Breast epithelium (tissue), 4 donors: ENCODE data around the gene PLCG1. TPM values are rescaled to one million over a fixed set of nuclear protein-coding genes. Genes with fewer than 3 reads are reported as not detected.

ENCODE experiments used
- DNase-seq, 2 donors: peaks; one replicate each; pipeline ENCODE4 v3.0.0-alpha.2; 2019; ENCODE audit warnings: low spot score in 2 of 2
- H3K27ac ChIP-seq, 2 donors: fragments of 200-600 bp; sonication (generic) in 1 of 2; one replicate each; pipeline ENCODE4 v1.5.1; 2016 to 2019; ENCODE audit warnings: mild to moderate bottlenecking in 1 of 2
- H3K27me3 ChIP-seq, 2 donors: fragments of 200-600 bp; sonication (generic) in 1 of 2; one replicate each; pipeline versions ENCODE4 v1.5.1 to v1.6.0; 2017 to 2019; ENCODE audit warnings: control low read depth in 1 of 2, mild to moderate bottlenecking in 1 of 2
- H3K36me3 ChIP-seq: fragments of 200-600 bp; one replicate; pipeline ENCODE4 v1.5.1; 2019
- H3K4me1 ChIP-seq, 2 donors: fragments of 200-600 bp; sonication (generic); one replicate each; pipeline ENCODE4 v1.5.1; 2016 to 2019; ENCODE audit warnings: control low read depth in 1 of 2
- H3K4me3 ChIP-seq, 3 donors: fragments of 200-600 bp; sonication (generic); 1 replicate in 2 of 3; 2 replicates in 1 of 3; pipeline ENCODE4 v1.5.1; 2016 to 2019; ENCODE audit warnings: mild to moderate bottlenecking in 3 of 3, moderate library complexity in 2 of 3
- H3K9me3 ChIP-seq, 2 donors: fragments of 200-600 bp; sonication (generic) in 1 of 2; one replicate each; pipeline ENCODE4 v1.5.1; 2016 to 2019; ENCODE audit warnings: control low read depth in 1 of 2
- CTCF ChIP-seq, 3 donors: fragments of 450-650 bp; IDR thresholded peaks; one replicate each; pipeline ENCODE4 v1.5.1; 2016 to 2017; ENCODE audit warnings: antibody characterized with exemption in 3 of 3, mild to moderate bottlenecking in 3 of 3, moderate library complexity in 3 of 3
- POLR2A ChIP-seq: fragments of 450-650 bp; IDR thresholded peaks from one replicate; pipeline ENCODE4 v1.6.1; 2016; ENCODE audit warnings: antibody characterized with exemption, mild to moderate bottlenecking, moderate library complexity
- POLR2AphosphoS5 ChIP-seq, 3 donors: sonication (generic); formaldehyde crosslinking; IDR thresholded peaks; one replicate each; pipeline ENCODE4 v1.6.1; 2017; ENCODE audit warnings: antibody characterized with exemption in 3 of 3
- intact Hi-C: fragments of 100-400 bp; cut with DNase I; formaldehyde crosslinking; loops from one replicate; pipeline ENCODE4 v1.15.1; 2023; ENCODE audit warnings: low total_unique reads
- total RNA-seq, 3 donors: library from RNA; depleted of rRNA; stranded (reverse); fragments of >200 nt; gene quantifications; one replicate each; pipeline ENCODE4 v1.1.0, GENCODE V29; 2016

The PLCG1 gene
- total RNA-seq, 3 donors from 2014 or later = 88.5 to 132 (median 92.3) TPM

GRCh38 chr20:41094353-41095055 is 42.8 kb upstream of the PLCG1 start:
- H3K27me3 ChIP-seq = no peaks in the 10 kb centered on the region
- no peak for DNase-seq
- no peaks in the 10 kb centered on the region for H3K9me3 ChIP-seq
- H3K36me3 ChIP-seq = no peaks in the 10 kb centered on the region
- TF ChIP-seq POLR2AphosphoS5 (IDR thresholded peaks at IDR 0.05) (no peak), POLR2A (no peak), CTCF (IDR thresholded peaks at IDR 0.05) (no peak)
- H3K4me1 ChIP-seq = no peaks in the 10 kb centered on the region
- H3K4me3 ChIP-seq = no peak overlapping the region
- intact Hi-C loops = loop anchor here (10.0 kb wide), 1 partner anchor 100 kb away; no protein-coding TSS in a partner anchor
- no peak overlapping the region for H3K27ac ChIP-seq

- H3K4me3 ChIP-seq = no peak overlapping the region
- no peaks in the 10 kb centered on the region for H3K4me1 ChIP-seq
- peak in 1 of 2 donors; percentile 57 for DNase-seq
- TF ChIP-seq POLR2AphosphoS5 (IDR thresholded peaks at IDR 0.05) (peak in 1 of 3 donors; percentile 35), POLR2A (no peak), CTCF (IDR thresholded peaks at IDR 0.05) (peak; percentile 58 to 82 (median 80))
- H3K27ac ChIP-seq = no peak overlapping the region
- intact Hi-C loops = loop anchor here (10.0 kb wide), 1 partner anchor 101 kb away; no protein-coding TSS in a partner anchor
- no peaks in the 10 kb centered on the region for H3K27me3 ChIP-seq
- no peaks in the 10 kb centered on the region for H3K9me3 ChIP-seq
- H3K36me3 ChIP-seq = peaks cover 1% of the 10 kb centered on the region
These were observed 42.0 kb upstream of the PLCG1 start for GRCh38 chr20:41095110-41095969.

GRCh38 chr20:41098703-41099250 is 38.6 kb upstream of the PLCG1 start:
- no peaks in the 10 kb centered on the region for H3K27me3 ChIP-seq
- peak overlapping the region in 1 of 2 donors; percentile 19 for H3K27ac ChIP-seq
- DNase-seq = no peak
- no peak for TF ChIP-seq POLR2A
- no peak for TF ChIP-seq CTCF (IDR thresholded peaks at IDR 0.05)
- TF ChIP-seq POLR2AphosphoS5 (IDR thresholded peaks at IDR 0.05) = no peak
- H3K36me3 ChIP-seq = peaks cover 18% of the 10 kb centered on the region
- intact Hi-C loops = loop anchor here (10.0 kb wide), 1 partner anchor 104 kb away; no protein-coding TSS in a partner anchor
- no peaks in the 10 kb centered on the region for H3K9me3 ChIP-seq
- no peaks in the 10 kb centered on the region for H3K4me1 ChIP-seq
- no peak overlapping the region for H3K4me3 ChIP-seq

GRCh38 chr20:41100001-41100480 is 37.3 kb upstream of the PLCG1 start:
- intact Hi-C loops = no loop called here
- no peak for TF ChIP-seq CTCF (IDR thresholded peaks at IDR 0.05)
- TF ChIP-seq POLR2A = no peak

More at GRCh38 chr20:41100001-41100480, 37.3 kb upstream of the PLCG1 start:
- H3K4me3 ChIP-seq = no peak overlapping the region
- H3K27me3 ChIP-seq = no peaks in the 10 kb centered on the region
- no peaks in the 10 kb centered on the region for H3K9me3 ChIP-seq
- H3K36me3 ChIP-seq = peaks cover 18% of the 10 kb centered on the region
- H3K4me1 ChIP-seq = no peaks in the 10 kb centered on the region
- no peak for DNase-seq
- no peak overlapping the region for H3K27ac ChIP-seq
